Stimulated activated CD4-positive, alpha-beta T cell treated with anti-CD3 and anti-CD28 coated beads, Interleukin-1b, Interleukin-23, amount 100 ng/mL, for 4 hours (primary cell): Measurements from ENCODE around the gene VSNL1.

ENCODE experiments used
- DNase-seq, 2 donors: peaks; one replicate each; pipeline ENCODE4 v3.0.0-alpha.2; 2020; ENCODE audit warnings: low read depth in 2 of 2

VSNL1 gene

GRCh38 chr2:17614174-17614930 is 73.9 kb downstream of the VSNL1 start:
- DNase-seq: no peak

GRCh38 chr2:17615147-17615546 is 74.7 kb downstream of the VSNL1 start:
- no peak for DNase-seq

- no peak for DNase-seq
Measured at GRCh38 chr2:17615728-17616351, 75.3 kb downstream of the VSNL1 start.

- no peak for DNase-seq
Measured at GRCh38 chr2:17616405-17616804, 75.9 kb downstream of the VSNL1 start.

GRCh38 chr2:17617516-17617915 is 77.0 kb downstream of the VSNL1 start:
- no peak for DNase-seq

GRCh38 chr2:17617955-17618354 is 77.5 kb downstream of the VSNL1 start:
- no peak for DNase-seq

GRCh38 chr2:17620280-17620679 is 79.8 kb downstream of the VSNL1 start:
- no peak for DNase-seq

GRCh38 chr2:17620841-17621240 is 80.3 kb downstream of the VSNL1 start:
- DNase-seq: no peak

- DNase-seq: no peak
Measured at GRCh38 chr2:17621781-17622180, 81.3 kb downstream of the VSNL1 start.

- DNase-seq: no peak
Measured at GRCh38 chr2:17625446-17625845, 85.0 kb downstream of the VSNL1 start.

GRCh38 chr2:17626986-17627385 is 86.5 kb downstream of the VSNL1 start:
- DNase-seq: no peak

GRCh38 chr2:17627434-17627833 is 86.9 kb downstream of the VSNL1 start:
- no peak for DNase-seq

GRCh38 chr2:17628349-17629261 is 88.1 kb downstream of the VSNL1 start:
- no peak for DNase-seq

- no peak for DNase-seq
Measured at GRCh38 chr2:17630089-17630488, 89.6 kb downstream of the VSNL1 start.

GRCh38 chr2:17634997-17635396 is 94.5 kb downstream of the VSNL1 start:
- no peak for DNase-seq

GRCh38 chr2:17636257-17636656 is 95.8 kb downstream of the VSNL1 start:
- no peak for DNase-seq

- no peak for DNase-seq
Measured at GRCh38 chr2:17637131-17637906, 96.8 kb downstream of the VSNL1 start.

- DNase-seq: no peak
Measured at GRCh38 chr2:17638196-17638743, 97.8 kb downstream of the VSNL1 start.

- no peak for DNase-seq
Measured at GRCh38 chr2:17640406-17640805, 99.9 kb downstream of the VSNL1 start.

GRCh38 chr2:17643031-17643615 is 102.6 kb downstream of the VSNL1 start:
- DNase-seq: no peak
